HCT116 (cell line): ENCODE results near the gene GRIK4. TPM values are rescaled to one million over a fixed set of nuclear protein-coding genes. Genes with fewer than 3 reads are reported as not detected.
"Not testable (repeated sequence)": the region's sequence is repeated elsewhere in the genome, so short reads cannot be mapped to it uniquely, and the experiment has no call there.

Source experiments
- ATAC-seq: fragments of 200-7000 bp; cut with Tn5 transposase; 2 replicates; pipeline ENCODE4 v1.9.1; 2020; ENCODE audit warnings: mild to moderate bottlenecking, moderate library complexity
- BruUV-seq: library from RNA; stranded (reverse); fragments of 400-500 nt; replicated peaks from 2 replicates; lab custom pipeline; 2021; lab: Mats Ljungman, UMichigan
- CTCF ChIA-PET: fragments of 300-600 bp; sonication (Branson Sonifier 250); formaldehyde crosslinking; loops from one replicate; lab custom pipeline; 2021; ENCODE audit warnings: antibody characterized with exemption; lab: Charles Lee
- POLR2A ChIA-PET: fragments of 300-600, 350-600 bp; sonication (Branson Sonifier 250); formaldehyde crosslinking; loops from one replicate; lab custom pipeline; 2021; ENCODE audit warnings: antibody characterized with exemption; lab: Charles Lee
- RAD21 ChIA-PET, 2 experiments: fragments of 300-600 bp; sonication (Branson Sonifier 250); formaldehyde crosslinking; loops; one replicate each; lab custom pipeline; 2023; ENCODE audit warnings: low total read pairs in 2 of 2; ENCODE audit not compliant: uncharacterized antibody in 2 of 2, unreplicated experiment in 2 of 2, low non-redundant PET in 1 of 2; lab: Charles Lee
- DNase-seq: peaks from one replicate; pipeline ENCODE4 v3.0.0-alpha.2; 2010; ENCODE audit warnings: low read depth, low spot score
- H2AFZ ChIP-seq: fragments of 200-600 bp; shearing (Covaris generic), sonication (generic); 2 replicates; pipeline ENCODE4 v1.6.1; 2017; ENCODE audit warnings: low read depth, mixed run types, mixed read lengths, antibody characterized with exemption, low read length; ENCODE audit not compliant: poor library complexity, severe bottlenecking
- H3K27ac ChIP-seq: 2 replicates; pipeline ENCODE4 v1.5.1; 2012; ENCODE audit warnings: low read depth, low read length
- H3K27me3 ChIP-seq: fragments of 200-600 bp; sonication (generic); 2 replicates; pipeline ENCODE4 v1.6.1; 2016; ENCODE audit warnings: mixed run types, low read length, mixed read lengths; ENCODE audit not compliant: insufficient read depth
- H3K36me3 ChIP-seq, 2 experiments: fragments of 200-500 bp in 1 of 2; fragments of 200-600 bp in 1 of 2; sonication (Bioruptor generic) in 1 of 2; sonication (generic) in 1 of 2; 2 replicates each; pipeline versions ENCODE4 v1.5.1 to v1.6.1; 2014 to 2016; ENCODE audit warnings: low read length in 2 of 2, inconsistent platforms in 1 of 2, mixed read lengths in 1 of 2, mixed run types in 1 of 2; ENCODE audit not compliant: insufficient read depth in 2 of 2, control insufficient read depth in 1 of 2
- H3K4me1 ChIP-seq, 2 experiments: fragments of 200-600 bp in 1 of 2; sonication (generic) in 1 of 2; 2 replicates each; pipeline versions ENCODE4 v1.5.1 to v1.6.1; 2012 to 2017; ENCODE audit warnings: low read length in 2 of 2, inconsistent platforms in 1 of 2, mild to moderate bottlenecking in 1 of 2, mixed read lengths in 1 of 2, mixed run types in 1 of 2, moderate library complexity in 1 of 2; ENCODE audit not compliant: insufficient read depth in 2 of 2, control insufficient read depth in 1 of 2
- H3K4me2 ChIP-seq: fragments of 200-600 bp; sonication (generic); 2 replicates; pipeline ENCODE4 v1.6.1; 2017; ENCODE audit warnings: mixed run types, low read length, mixed read lengths
- H3K4me3 ChIP-seq, 2 experiments: fragments of 200-600 bp in 1 of 2; sonication (generic) in 1 of 2; replicated peaks in 1 of 2; 2 replicates each; pipeline ENCODE4 v1.5.1; 2011 to 2016; ENCODE audit warnings: low read length in 2 of 2, control low read depth in 1 of 2, low read depth in 1 of 2, mild to moderate bottlenecking in 1 of 2, mixed read lengths in 1 of 2, mixed run types in 1 of 2
- H3K79me2 ChIP-seq: fragments of 200-600 bp; sonication (generic); 2 replicates; pipeline ENCODE4 v1.6.1; 2017; ENCODE audit warnings: mild to moderate bottlenecking, mixed run types, low read length, moderate library complexity, mixed read lengths; ENCODE audit not compliant: insufficient read depth
- H3K9ac ChIP-seq: fragments of 200-600 bp; sonication (generic); 2 replicates; pipeline ENCODE4 v1.6.1; 2016; ENCODE audit warnings: low read length, mixed read lengths
- H3K9me2 ChIP-seq: fragments of 200-600 bp; sonication (generic), shearing (Covaris generic); 2 replicates; pipeline ENCODE4 v1.6.1; 2017; ENCODE audit warnings: mixed run types, mild to moderate bottlenecking, moderate library complexity; ENCODE audit not compliant: insufficient read depth
- H3K9me3 ChIP-seq, 2 experiments: fragments of 200-500 bp in 1 of 2; fragments of 200-600 bp in 1 of 2; sonication (Bioruptor generic) in 1 of 2; sonication (generic) in 1 of 2; 2 replicates each; pipeline ENCODE4 v1.6.1; 2014 to 2017; ENCODE audit warnings: low read length in 2 of 2, mixed read lengths in 2 of 2, inconsistent platforms in 1 of 2, low read depth in 1 of 2, mild to moderate bottlenecking in 1 of 2, mixed run types in 1 of 2, moderate library complexity in 1 of 2; ENCODE audit not compliant: control insufficient read depth in 1 of 2, insufficient read depth in 1 of 2
- H4K20me1 ChIP-seq: fragments of 200-600 bp; sonication (generic), shearing (Covaris generic); 2 replicates; pipeline ENCODE4 v1.6.1; 2017; ENCODE audit warnings: mixed run types, mild to moderate bottlenecking, moderate library complexity; ENCODE audit not compliant: insufficient read depth
- EGR1 ChIP-seq: IDR thresholded peaks from 2 replicates; pipeline ENCODE4 v1.6.1; 2012; ENCODE audit warnings: low read depth
- EZH2phosphoT487 ChIP-seq: fragments of 200-600 bp; IDR thresholded peaks from 2 replicates; pipeline ENCODE4 v1.6.1; 2018; ENCODE audit warnings: antibody characterized with exemption, borderline replicate concordance
- JUND ChIP-seq: IDR thresholded peaks from 2 replicates; pipeline ENCODE4 v1.6.1; 2012
- POLR2AphosphoS5 ChIP-seq: IDR thresholded peaks from 2 replicates; pipeline ENCODE4 v1.6.1; 2011; ENCODE audit warnings: mild to moderate bottlenecking, low read depth, low read length, moderate library complexity
- ZBTB33 ChIP-seq: IDR thresholded peaks from 2 replicates; pipeline ENCODE4 v1.6.1; 2011; ENCODE audit warnings: mild to moderate bottlenecking, low read length, moderate library complexity; ENCODE audit not compliant: insufficient replicate concordance; ENCODE audit errors: extremely low read depth
- intact Hi-C: fragments of 100-400 bp; cut with micrococcal nuclease; formaldehyde crosslinking; loops from 2 replicates; pipeline ENCODE4 v1.10.0; 2022
- total RNA-seq: library from RNA; stranded (reverse); gene quantifications from one replicate; pipeline ENCODE4 v1.2.1, GENCODE V29; 2021; ENCODE audit not compliant: unreplicated experiment

Gene GRIK4
- total RNA-seq, 1 experiment from 2014 or later: 0.52 TPM

- TF ChIP-seq ZBTB33 (no peak), POLR2AphosphoS5 (no peak), EGR1 (no peak), JUND (no peak), EZH2phosphoT487 (no peak)
- TF ChIP-seq, all 23 proteins: peak for 0
Measured at GRCh38 chr11:121018746-121019145, 507.2 kb downstream of the GRIK4 start (continued).

GRCh38 chr11:121021718-121022117 lies 510.2 kb downstream of the GRIK4 start:
- H3K4me3 ChIP-seq, ATAC-seq, H3K9ac ChIP-seq, H4K20me1 ChIP-seq, intact Hi-C loops, POLR2A ChIA-PET, H3K9me2 ChIP-seq, H3K9me3 ChIP-seq, H3K36me3 ChIP-seq, H3K27ac ChIP-seq, DNase-seq, H2AFZ ChIP-seq, RAD21 ChIA-PET, H3K27me3 ChIP-seq, CTCF ChIA-PET, BruUV-seq, H3K4me2 ChIP-seq: not testable (repeated sequence)
- Histone ChIP-seq H3K4me1 (peaks cover 6 to 14% of the 10 kb centered on the region in 2 experiments), H3K79me2 (peaks cover 28% of the 10 kb centered on the region)
